Measurements from ENCODE around the gene BTLA. TPM values are rescaled to one million over a fixed set of nuclear protein-coding genes. Genes with fewer than 3 reads are reported as not detected.

Gene BTLA
- total RNA-seq, 1 experiment from 2014 or later: not detected

GRCh38 chr3:112489674-112490479 lies 9.4 kb downstream of the BTLA start:
- Histone ChIP-seq H3F3A (ENCODE audit: low read length, unreplicated experiment) (no peaks in the 10 kb centered on the region), H3K27me3 (ENCODE audit: low read length) (peaks cover 30% of the 10 kb centered on the region), H3K36me3 (ENCODE audit: low read depth, low read length) (no peaks in the 10 kb centered on the region), H3K79me2 (ENCODE audit: low read length) (no peaks in the 10 kb centered on the region), H3K4me2 (ENCODE audit: low read length) (no peak overlapping the region), H3K4me3 (ENCODE audit: low read length) (no peak overlapping the region), H3K4me1 (ENCODE audit: insufficient read depth, low read length) (no peaks in the 10 kb centered on the region), H4K20me1 (ENCODE audit: low read length) (no peaks in the 10 kb centered on the region), H3K27ac (ENCODE audit: low read length) (no peak overlapping the region), H2AFZ (ENCODE audit: low read length) (no peak overlapping the region), H3K9ac (ENCODE audit: low read length) (no peak overlapping the region), H3K9me3 (ENCODE audit: low read length) (no peaks in the 10 kb centered on the region), H3K9me2 (replicated peaks; ENCODE audit: low read length) (no peaks in the 10 kb centered on the region)
- CTCF ChIA-PET: no interaction called here
- POLR2A ChIA-PET (ENCODE audit: unreplicated experiment): no interaction called here
- DNase-seq: no peak
- intact Hi-C loops (cut with micrococcal nuclease): no loop called here
- TF ChIP-seq CTCF (conservative IDR thresholded peaks at IDR 0.05; ENCODE audit: low read depth, low read length) (no peak), EZH2 (IDR thresholded peaks at IDR 0.05; ENCODE audit: low read length, unreplicated experiment) (no peak), EZH2phosphoT487 (IDR thresholded peaks at IDR 0.05; ENCODE audit: borderline replicate concordance, low read length) (no peak)
- no peak for ATAC-seq
- no TSS peak for BruUV-seq (replicated peaks)

- TF ChIP-seq EZH2phosphoT487 (IDR thresholded peaks at IDR 0.05; ENCODE audit: borderline replicate concordance, low read length): no peak
- no peak for TF ChIP-seq CTCF (conservative IDR thresholded peaks at IDR 0.05; ENCODE audit: low read depth, low read length)
- TF ChIP-seq EZH2 (IDR thresholded peaks at IDR 0.05; ENCODE audit: low read length, unreplicated experiment): no peak
- H3K4me3 ChIP-seq (ENCODE audit: low read length): no peak overlapping the region
- H3K9me3 ChIP-seq (ENCODE audit: low read length): no peaks in the 10 kb centered on the region
- H3K9ac ChIP-seq (ENCODE audit: low read length): no peak overlapping the region
- POLR2A ChIA-PET (ENCODE audit: unreplicated experiment): no interaction called here
- no peaks in the 10 kb centered on the region for H3K36me3 ChIP-seq (ENCODE audit: low read depth, low read length)
- H4K20me1 ChIP-seq (ENCODE audit: low read length): no peaks in the 10 kb centered on the region
- no peak overlapping the region for H3K4me2 ChIP-seq (ENCODE audit: low read length)
- no peak for ATAC-seq
- BruUV-seq (replicated peaks): no TSS peak
- no peaks in the 10 kb centered on the region for H3K79me2 ChIP-seq (ENCODE audit: low read length)
- no peaks in the 10 kb centered on the region for H3K9me2 ChIP-seq (replicated peaks; ENCODE audit: low read length)
- CTCF ChIA-PET: no interaction called here
- intact Hi-C loops (cut with micrococcal nuclease): no loop called here
- DNase-seq: no peak
- H3K27ac ChIP-seq (ENCODE audit: low read length): no peak overlapping the region
- no peaks in the 10 kb centered on the region for H3F3A ChIP-seq (ENCODE audit: low read length, unreplicated experiment)
- H2AFZ ChIP-seq (ENCODE audit: low read length): no peak overlapping the region
- H3K27me3 ChIP-seq (ENCODE audit: low read length): peaks cover 33% of the 10 kb centered on the region
- no peaks in the 10 kb centered on the region for H3K4me1 ChIP-seq (ENCODE audit: insufficient read depth, low read length)
Measured at GRCh38 chr3:112486811-112487505, 12.3 kb downstream of the BTLA start.

GRCh38 chr3:112484352-112484751 lies 14.9 kb downstream of the BTLA start:
- Histone ChIP-seq H3K36me3 (ENCODE audit: low read depth, low read length) (no peaks in the 10 kb centered on the region), H3K9me3 (ENCODE audit: low read length) (no peaks in the 10 kb centered on the region), H2AFZ (ENCODE audit: low read length) (no peak overlapping the region), H3K27ac (ENCODE audit: low read length) (no peak overlapping the region), H3K4me1 (ENCODE audit: insufficient read depth, low read length) (no peaks in the 10 kb centered on the region), H3K4me2 (ENCODE audit: low read length) (no peak overlapping the region), H4K20me1 (ENCODE audit: low read length) (no peaks in the 10 kb centered on the region), H3K9me2 (replicated peaks; ENCODE audit: low read length) (no peaks in the 10 kb centered on the region), H3K9ac (ENCODE audit: low read length) (no peak overlapping the region), H3F3A (ENCODE audit: low read length, unreplicated experiment) (no peaks in the 10 kb centered on the region), H3K79me2 (ENCODE audit: low read length) (no peaks in the 10 kb centered on the region), H3K27me3 (ENCODE audit: low read length) (peaks cover 20% of the 10 kb centered on the region; the same call in 1 of the 2 replicates), H3K4me3 (ENCODE audit: low read length) (no peak overlapping the region)
- CTCF ChIA-PET: no interaction called here
- no TSS peak for BruUV-seq (replicated peaks)
- POLR2A ChIA-PET (ENCODE audit: unreplicated experiment): no interaction called here
- intact Hi-C loops (cut with micrococcal nuclease): no loop called here
- DNase-seq (no peak), ATAC-seq (no peak)
- no peak for TF ChIP-seq EZH2 (IDR thresholded peaks at IDR 0.05; ENCODE audit: low read length, unreplicated experiment)
- TF ChIP-seq CTCF (conservative IDR thresholded peaks at IDR 0.05; ENCODE audit: low read depth, low read length): no peak
- no peak for TF ChIP-seq EZH2phosphoT487 (IDR thresholded peaks at IDR 0.05; ENCODE audit: borderline replicate concordance, low read length)

All from PC-3 (cell line).